AG09309 (cell line): Measurements from ENCODE around the gene HTR3E.

ENCODE experiments used
- DNase-seq: peaks from one replicate; pipeline ENCODE4 v3.0.0-alpha.2; 2010; ENCODE audit warnings: low read depth
- H3K4me3 ChIP-seq: 2 replicates; pipeline ENCODE4 v1.5.1; 2011; ENCODE audit warnings: mild to moderate bottlenecking, low read depth, low read length, moderate library complexity; ENCODE audit not compliant: control insufficient read depth
- CTCF ChIP-seq: IDR thresholded peaks from 2 replicates; pipeline ENCODE4 v1.5.1; 2011; ENCODE audit warnings: mild to moderate bottlenecking, low read depth, low read length, inconsistent platforms; ENCODE audit not compliant: insufficient read depth, control insufficient read depth; ENCODE audit errors: missing control alignments

Gene HTR3E

GRCh38 chr3:184142199-184142598 is 45.3 kb downstream of the HTR3E start:
- no peak overlapping the region for H3K4me3 ChIP-seq
- TF ChIP-seq CTCF, result no peak
- no peak for DNase-seq

- DNase-seq, result no peak
- no peak overlapping the region for H3K4me3 ChIP-seq
- TF ChIP-seq CTCF, result no peak
Observed at GRCh38 chr3:184143327-184143726, 46.5 kb downstream of the HTR3E start.

GRCh38 chr3:184144505-184144904 is 47.6 kb downstream of the HTR3E start:
- H3K4me3 ChIP-seq, result no peak overlapping the region
- TF ChIP-seq CTCF, result no peak
- DNase-seq, result no peak

- H3K4me3 ChIP-seq, result no peak overlapping the region
- peak; percentile 35 for TF ChIP-seq CTCF
- no peak for DNase-seq
Observed at GRCh38 chr3:184145111-184145524, 48.3 kb downstream of the HTR3E start.

GRCh38 chr3:184145751-184146270 is 48.9 kb downstream of the HTR3E start:
- TF ChIP-seq CTCF, result no peak

GRCh38 chr3:184148076-184148475 is 51.2 kb downstream of the HTR3E start:
- H3K4me3 ChIP-seq, result no peak overlapping the region
- TF ChIP-seq CTCF, result no peak
- DNase-seq, result no peak

More at GRCh38 chr3:184145751-184146270, 48.9 kb downstream of the HTR3E start:
- H3K4me3 ChIP-seq, result no peak overlapping the region
- DNase-seq, result no peak

- DNase-seq, result no peak
Observed at GRCh38 chr3:184149123-184149522, 52.3 kb downstream of the HTR3E start.

More at GRCh38 chr3:184149123-184149522, 52.3 kb downstream of the HTR3E start:
- no peak overlapping the region for H3K4me3 ChIP-seq
- no peak for TF ChIP-seq CTCF
